ENCODE measurements around the gene PDZK1IP1.

- no peak for TF ChIP-seq POLR2AphosphoS5 (IDR thresholded peaks at IDR 0.05; ENCODE audit: low read depth, low read length)
- TF ChIP-seq, protein P1, sequence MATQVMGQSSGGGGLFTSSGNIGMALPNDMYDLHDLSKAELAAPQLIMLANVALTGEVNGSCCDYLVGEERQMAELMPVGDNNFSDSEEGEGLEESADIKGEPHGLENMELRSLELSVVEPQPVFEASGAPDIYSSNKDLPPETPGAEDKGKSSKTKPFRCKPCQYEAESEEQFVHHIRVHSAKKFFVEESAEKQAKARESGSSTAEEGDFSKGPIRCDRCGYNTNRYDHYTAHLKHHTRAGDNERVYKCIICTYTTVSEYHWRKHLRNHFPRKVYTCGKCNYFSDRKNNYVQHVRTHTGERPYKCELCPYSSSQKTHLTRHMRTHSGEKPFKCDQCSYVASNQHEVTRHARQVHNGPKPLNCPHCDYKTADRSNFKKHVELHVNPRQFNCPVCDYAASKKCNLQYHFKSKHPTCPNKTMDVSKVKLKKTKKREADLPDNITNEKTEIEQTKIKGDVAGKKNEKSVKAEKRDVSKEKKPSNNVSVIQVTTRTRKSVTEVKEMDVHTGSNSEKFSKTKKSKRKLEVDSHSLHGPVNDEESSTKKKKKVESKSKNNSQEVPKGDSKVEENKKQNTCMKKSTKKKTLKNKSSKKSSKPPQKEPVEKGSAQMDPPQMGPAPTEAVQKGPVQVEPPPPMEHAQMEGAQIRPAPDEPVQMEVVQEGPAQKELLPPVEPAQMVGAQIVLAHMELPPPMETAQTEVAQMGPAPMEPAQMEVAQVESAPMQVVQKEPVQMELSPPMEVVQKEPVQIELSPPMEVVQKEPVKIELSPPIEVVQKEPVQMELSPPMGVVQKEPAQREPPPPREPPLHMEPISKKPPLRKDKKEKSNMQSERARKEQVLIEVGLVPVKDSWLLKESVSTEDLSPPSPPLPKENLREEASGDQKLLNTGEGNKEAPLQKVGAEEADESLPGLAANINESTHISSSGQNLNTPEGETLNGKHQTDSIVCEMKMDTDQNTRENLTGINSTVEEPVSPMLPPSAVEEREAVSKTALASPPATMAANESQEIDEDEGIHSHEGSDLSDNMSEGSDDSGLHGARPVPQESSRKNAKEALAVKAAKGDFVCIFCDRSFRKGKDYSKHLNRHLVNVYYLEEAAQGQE (IDR thresholded peaks at IDR 0.05; ENCODE audit: insufficient read depth in 1 of 2, low read depth in 2 of 2, low read length in 2 of 2) = no peak
- no peak for TF ChIP-seq TAF1 (IDR thresholded peaks at IDR 0.05; ENCODE audit: borderline replicate concordance, insufficient read depth, low read length)
- no peak for TF ChIP-seq SIN3A (IDR thresholded peaks at IDR 0.05; ENCODE audit: borderline replicate concordance, insufficient read depth, low read length)
Measured at GRCh38 chr1:47216278-47217059, 26.6 kb upstream of the PDZK1IP1 start.

Data from PFSK-1 (cell line).